Nephron progenitor cell (in vitro differentiated cells): ENCODE measurements around the gene LRRC9.
"Not testable (repeated sequence)": the region's sequence is repeated elsewhere in the genome, so short reads cannot be mapped to it uniquely, and the experiment has no call there.

Experiments used
- DNase-seq: peaks from one replicate; pipeline ENCODE4 v3.0.0; 2021
- H3K27ac Mint-ChIP-seq: 2 replicates; pipeline ENCODE4 v1.8.0; 2021; ENCODE audit warnings: mild to moderate bottlenecking, moderate library complexity, mixed read lengths
- H3K27me3 Mint-ChIP-seq: 2 replicates; pipeline ENCODE4 v1.8.0; 2021; ENCODE audit warnings: mild to moderate bottlenecking, low read depth, mixed read lengths; ENCODE audit not compliant: poor library complexity
- H3K36me3 Mint-ChIP-seq: 2 replicates; pipeline ENCODE4 v1.8.0; 2021; ENCODE audit warnings: low read depth, mixed read lengths
- H3K4me1 Mint-ChIP-seq: 2 replicates; pipeline ENCODE4 v1.8.0; 2021; ENCODE audit warnings: mixed read lengths
- H3K4me3 Mint-ChIP-seq: 2 replicates; pipeline ENCODE4 v1.8.0; 2021; ENCODE audit warnings: mild to moderate bottlenecking, moderate library complexity, mixed read lengths
- H3K9me3 Mint-ChIP-seq: 2 replicates; pipeline ENCODE4 v1.8.0; 2021; ENCODE audit warnings: mild to moderate bottlenecking, moderate library complexity, mixed read lengths
- CTCF ChIP-seq: fragments of 200-600 bp; sonication (generic); IDR thresholded peaks from 2 replicates; pipeline ENCODE4 v1.5.0; 2021; ENCODE audit warnings: antibody characterized with exemption

The LRRC9 gene

GRCh38 chr14:60095231-60095630, 175.3 kb downstream of the LRRC9 start:
- Mint-ChIP-seq H3K36me3 (peaks cover 36% of the 10 kb centered on the region), H3K27me3 (no peaks in the 10 kb centered on the region), H3K9me3 (peaks cover 13% of the 10 kb centered on the region), H3K4me1 (peaks cover 43% of the 10 kb centered on the region), H3K4me3 (no peak overlapping the region), H3K27ac (no peak overlapping the region)
- no peak for DNase-seq
- no peak for TF ChIP-seq CTCF

- Mint-ChIP-seq H3K27me3 (no peaks in the 10 kb centered on the region), H3K4me3 (no peak overlapping the region), H3K27ac (no peak overlapping the region), H3K9me3 (peaks cover 18% of the 10 kb centered on the region), H3K4me1 (peaks cover 37% of the 10 kb centered on the region), H3K36me3 (peaks cover 42% of the 10 kb centered on the region)
- DNase-seq: no peak
- TF ChIP-seq CTCF: no peak
These were observed 176.0 kb downstream of the LRRC9 start for GRCh38 chr14:60095781-60096450.

- TF ChIP-seq CTCF: no peak
- Mint-ChIP-seq H3K4me1 (peaks cover 30% of the 10 kb centered on the region), H3K4me3 (no peak overlapping the region), H3K9me3 (peaks cover 30% of the 10 kb centered on the region), H3K36me3 (peaks cover 63% of the 10 kb centered on the region), H3K27me3 (no peaks in the 10 kb centered on the region), H3K27ac (no peak overlapping the region)
- no peak for DNase-seq
These were observed 178.0 kb downstream of the LRRC9 start for GRCh38 chr14:60097974-60098373.

GRCh38 chr14:60099855-60100254, 179.9 kb downstream of the LRRC9 start:
- not testable (repeated sequence) for H3K27ac Mint-ChIP-seq, H3K4me3 Mint-ChIP-seq, DNase-seq, H3K27me3 Mint-ChIP-seq
- Mint-ChIP-seq H3K9me3 (peaks cover 35% of the 10 kb centered on the region), H3K4me1 (peaks cover 11% of the 10 kb centered on the region), H3K36me3 (peaks cover 79% of the 10 kb centered on the region)

GRCh38 chr14:60101786-60102185, 181.8 kb downstream of the LRRC9 start:
- Mint-ChIP-seq H3K4me3 (no peak overlapping the region), H3K27me3 (no peaks in the 10 kb centered on the region), H3K36me3 (peaks cover 86% of the 10 kb centered on the region), H3K27ac (no peak overlapping the region), H3K4me1 (no peaks in the 10 kb centered on the region), H3K9me3 (peaks cover 35% of the 10 kb centered on the region)
- no peak for TF ChIP-seq CTCF
- DNase-seq: no peak

GRCh38 chr14:60102389-60102788, 182.4 kb downstream of the LRRC9 start:
- DNase-seq: no peak
- Mint-ChIP-seq H3K4me1 (no peaks in the 10 kb centered on the region), H3K27ac (no peak overlapping the region), H3K36me3 (peaks cover 84% of the 10 kb centered on the region), H3K4me3 (no peak overlapping the region), H3K27me3 (no peaks in the 10 kb centered on the region), H3K9me3 (peaks cover 35% of the 10 kb centered on the region)
- TF ChIP-seq CTCF: no peak
